LHCN-M2 (cell line): Measurements from ENCODE around the gene PYCR2. TPM values are rescaled to one million over a fixed set of nuclear protein-coding genes. Genes with fewer than 3 reads are reported as not detected.

Experiments
- DNase-seq: peaks from one replicate; pipeline ENCODE4 v3.0.0-alpha.2; 2012; ENCODE audit warnings: low read depth
- total RNA-seq: library from RNA; depleted of rRNA; stranded (reverse); fragments of >200 nt; gene quantifications from 2 replicates; pipeline ENCODE4 v1.2.3, GENCODE V29; 2014

PYCR2 gene
- total RNA-seq, 1 experiment from 2014 or later = 77.4 TPM

GRCh38 chr1:225921734-225922709, 2.0 kb downstream of the PYCR2 start:
- no peak for DNase-seq

DNA sequence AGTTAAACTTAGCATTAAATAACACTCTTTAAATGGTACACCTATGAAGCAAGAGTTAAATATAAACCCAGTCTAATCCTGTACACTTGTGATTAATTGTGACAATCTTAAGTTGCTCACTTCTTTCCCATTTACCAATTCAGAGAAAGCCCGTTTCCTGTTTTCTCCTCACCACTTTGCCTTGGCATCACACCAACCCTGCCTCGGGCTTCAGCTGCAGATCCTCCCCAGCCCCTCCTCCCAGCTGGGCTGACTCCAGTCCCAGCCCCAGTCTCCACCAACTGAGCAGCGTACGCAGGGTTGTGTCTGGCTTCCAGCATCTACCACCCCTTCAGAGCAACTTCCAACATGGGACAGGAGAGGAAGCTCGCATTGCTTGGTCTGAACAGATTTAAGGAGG, 4.1 kb downstream of the PYCR2 start:
- DNase-seq = no peak

DNA sequence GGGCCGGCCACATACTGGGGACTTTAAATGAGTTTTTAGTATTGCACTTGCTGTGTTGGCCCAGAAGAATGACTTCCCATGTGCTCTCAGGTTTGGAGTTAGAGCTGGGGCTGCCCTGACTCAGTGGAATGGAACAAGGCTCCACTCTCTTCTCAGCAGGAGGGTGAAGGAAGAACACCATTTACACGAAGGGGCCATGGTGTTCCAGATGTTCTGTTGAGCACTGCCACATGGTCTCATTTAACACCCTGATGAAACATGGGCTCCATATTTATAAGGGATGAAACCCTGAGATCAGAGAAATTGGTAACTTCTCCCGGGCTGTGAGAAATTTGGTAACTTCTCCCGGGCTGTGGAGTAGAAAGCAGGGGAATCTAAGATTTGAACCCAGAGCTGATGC, 5.8 kb downstream of the PYCR2 start:
- DNase-seq = no peak

- DNase-seq = no peak
Observed at GRCh38 chr1:225917536-225917935, 6.5 kb downstream of the PYCR2 start.

GRCh38 chr1:225917101-225917500, 6.9 kb downstream of the PYCR2 start:
- DNase-seq = no peak

DNA sequence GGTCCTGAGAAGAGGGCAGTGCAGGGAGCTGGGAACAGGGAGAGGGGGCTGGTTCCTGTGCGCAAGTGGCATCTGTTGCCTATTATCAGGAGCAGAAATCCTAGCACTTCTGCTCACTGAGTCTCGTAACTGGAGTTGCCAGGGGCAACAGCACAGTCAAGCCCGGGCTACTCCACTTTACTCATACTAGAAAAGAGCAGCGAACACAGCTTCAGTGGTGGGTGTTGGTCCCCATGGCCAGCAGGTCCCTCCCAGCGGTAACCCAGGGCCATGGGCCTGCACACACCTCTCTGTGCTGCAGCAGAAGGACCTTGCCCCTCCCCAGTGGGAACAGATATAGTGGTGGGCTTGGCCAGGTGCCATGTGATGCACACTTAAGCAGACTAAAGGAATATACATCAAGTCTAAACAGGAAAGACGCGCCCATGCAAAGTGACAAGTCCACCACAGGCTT, 8.5 kb downstream of the PYCR2 start:
- DNase-seq = no peak

GRCh38 chr1:225914947-225915346, 9.1 kb downstream of the PYCR2 start:
- DNase-seq = no peak

DNA sequence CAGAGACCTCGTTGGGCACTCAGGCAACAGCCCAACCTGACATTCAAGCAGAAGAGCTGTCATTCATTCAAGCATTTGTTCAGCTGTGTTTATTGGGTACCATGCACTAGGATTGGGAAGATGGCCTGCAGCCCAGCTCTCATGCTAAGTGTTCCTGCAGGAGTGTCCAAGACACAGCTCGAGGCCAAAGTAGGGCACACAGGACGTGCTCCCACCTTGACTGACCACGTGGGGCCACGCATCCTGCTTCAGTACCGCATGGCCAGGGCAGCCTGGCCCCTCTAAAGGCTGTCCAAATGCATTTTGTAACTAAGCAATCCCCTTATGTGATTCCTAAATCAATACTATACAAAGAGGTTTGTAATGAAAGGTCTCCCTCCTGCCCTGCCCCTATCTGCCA, 9.7 kb downstream of the PYCR2 start:
- DNase-seq = no peak

- no peak for DNase-seq
Observed at GRCh38 chr1:225911191-225912130, 12.6 kb downstream of the PYCR2 start.

GRCh38 chr1:225909477-225909876, 14.6 kb downstream of the PYCR2 start:
- no peak for DNase-seq

GRCh38 chr1:225908773-225909172, 15.3 kb downstream of the PYCR2 start:
- DNase-seq = no peak

DNA sequence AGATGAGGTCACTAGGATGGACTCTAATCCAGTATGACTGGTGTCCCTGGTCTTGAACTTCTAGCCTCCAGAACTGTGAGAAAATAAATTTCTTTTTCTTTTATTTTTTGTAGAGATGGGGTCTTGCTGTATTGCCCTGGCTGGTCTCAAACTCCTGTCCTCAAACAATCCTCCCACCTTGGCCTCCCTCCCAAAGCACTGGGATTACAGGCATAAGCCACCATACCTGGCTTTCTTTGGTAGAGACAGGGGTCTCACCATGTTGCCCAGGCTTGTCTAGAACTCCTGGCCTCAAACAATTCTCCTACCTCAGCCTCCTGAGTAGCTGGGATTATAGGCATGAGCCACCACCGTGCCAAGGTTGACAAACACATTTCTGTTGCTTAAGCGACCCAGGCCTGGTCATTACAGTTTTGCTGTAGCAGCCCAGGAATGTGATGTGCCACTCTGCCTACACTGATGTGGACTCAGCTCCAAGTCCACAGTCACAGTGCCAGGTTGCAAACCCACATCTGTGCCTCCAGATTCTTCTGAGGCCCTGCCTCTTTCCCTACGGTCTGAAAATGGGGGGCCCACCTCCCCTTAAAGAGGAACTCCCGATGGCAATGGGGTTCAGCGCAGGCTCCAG, 15.9 kb downstream of the PYCR2 start:
- DNase-seq = no peak

DNA sequence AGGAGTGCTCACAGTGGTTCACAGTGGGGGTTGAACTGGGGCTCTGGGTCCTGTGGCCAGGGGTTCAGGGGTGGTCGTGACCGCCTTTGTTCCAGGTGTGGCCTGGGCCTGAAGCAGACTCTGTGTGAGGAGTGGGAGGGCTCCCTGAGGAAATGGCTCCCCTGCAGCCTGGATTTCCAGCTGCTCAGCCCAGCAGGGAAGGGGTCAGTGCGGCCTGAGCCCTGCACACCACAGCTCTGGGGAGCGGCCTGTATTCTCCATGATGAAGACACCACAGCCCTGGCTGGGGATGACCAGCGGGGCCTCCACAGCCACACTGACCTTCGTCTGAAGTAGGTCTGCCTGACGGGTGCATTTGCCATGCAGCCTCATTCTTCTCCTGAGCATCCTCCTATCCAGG, 16.7 kb downstream of the PYCR2 start:
- no peak for DNase-seq

GRCh38 chr1:225906467-225906866, 17.6 kb downstream of the PYCR2 start:
- DNase-seq = no peak

GRCh38 chr1:225903623-225904022, 20.4 kb downstream of the PYCR2 start:
- DNase-seq = no peak

DNA sequence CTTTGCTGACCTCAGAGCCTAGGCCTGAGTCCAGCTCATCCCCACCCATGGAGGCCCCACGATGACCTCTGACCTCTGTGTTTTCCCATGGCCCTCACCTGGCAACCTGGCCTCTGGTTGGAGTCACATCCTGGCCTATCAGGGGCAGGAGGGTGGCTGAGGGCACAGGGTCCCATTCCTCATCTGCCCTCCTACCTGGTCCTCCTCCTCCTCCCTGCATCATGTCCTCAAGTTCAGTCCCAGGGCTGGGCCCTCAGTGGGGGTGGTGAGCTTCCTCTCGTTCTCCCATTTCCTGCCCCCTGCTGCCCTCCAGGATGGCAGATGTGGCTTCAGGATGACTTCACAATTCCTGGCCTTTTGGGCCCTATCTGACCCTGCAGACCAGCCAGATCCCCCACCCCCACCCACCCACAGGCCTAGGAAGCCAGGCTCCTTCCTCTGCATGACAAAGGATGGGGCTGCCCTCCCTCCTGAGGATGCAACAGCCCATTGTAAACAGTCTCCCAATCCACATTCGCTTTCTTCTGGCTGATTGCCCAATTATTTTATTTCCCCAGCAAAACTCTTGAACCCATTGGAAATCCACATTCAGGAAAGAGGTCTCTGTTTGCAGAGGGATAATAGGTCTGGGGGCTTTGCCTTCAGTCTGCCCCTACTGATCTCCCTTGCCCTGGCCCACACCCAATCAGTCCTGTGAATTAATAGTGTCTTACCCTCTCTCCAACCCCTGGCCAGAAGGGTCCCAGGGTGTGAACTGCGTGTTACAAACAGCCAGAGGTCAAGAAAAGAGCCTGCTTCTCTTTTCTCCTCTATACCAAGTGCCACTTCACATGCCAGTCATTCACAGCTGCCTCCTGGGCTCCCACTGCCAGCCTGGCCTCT, 24.8 kb downstream of the PYCR2 start:
- DNase-seq = no peak

GRCh38 chr1:225897595-225898514, 26.2 kb downstream of the PYCR2 start:
- no peak for DNase-seq

DNA sequence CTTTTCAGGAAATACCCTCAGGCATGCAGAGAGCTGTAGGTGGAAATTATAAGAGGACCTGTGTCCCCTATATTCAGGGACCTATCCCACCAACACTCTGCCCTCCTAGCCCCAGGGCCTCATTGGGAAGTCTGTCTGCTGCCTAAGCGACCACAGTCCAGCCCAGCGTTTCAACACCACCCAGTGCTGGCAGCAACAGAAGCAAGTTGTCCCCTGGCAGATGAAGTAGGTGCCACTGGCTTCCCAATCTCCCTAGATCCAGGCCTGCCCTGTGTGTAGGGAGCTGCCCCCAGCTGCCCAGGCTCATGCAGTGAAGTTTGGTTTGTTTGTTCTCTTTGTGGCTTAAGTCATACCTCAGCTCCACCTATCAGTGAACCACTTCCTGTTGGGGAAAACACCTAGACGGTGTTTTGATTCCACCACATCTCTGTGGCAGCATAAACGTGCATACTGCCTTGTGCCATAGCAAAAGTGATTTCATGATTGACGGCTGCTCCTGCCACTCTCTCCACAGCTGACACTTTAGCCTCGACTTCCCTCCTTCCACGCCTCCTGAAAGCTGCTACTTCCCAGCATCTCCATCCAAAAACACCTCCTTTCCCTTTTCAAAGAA, 27.0 kb downstream of the PYCR2 start:
- no peak for DNase-seq

DNA sequence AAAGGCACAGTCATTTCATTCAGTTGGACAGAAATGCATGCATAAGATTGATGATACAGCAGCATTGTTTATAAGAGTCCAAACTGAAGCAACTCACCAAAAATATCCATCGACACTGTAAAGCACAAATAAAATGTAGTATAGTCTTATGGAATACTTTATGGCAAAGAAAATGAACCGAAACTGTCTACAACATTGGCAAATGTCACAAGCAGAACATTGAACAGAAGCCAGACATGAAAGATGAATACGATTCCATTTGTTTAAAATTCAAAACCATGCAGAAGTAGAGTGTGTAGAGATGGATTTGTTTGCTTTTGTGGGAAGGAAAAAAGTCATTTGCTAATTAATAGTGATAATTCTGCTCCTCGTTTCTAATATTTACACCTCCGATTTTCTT, 27.6 kb downstream of the PYCR2 start:
- DNase-seq = no peak
